Measurements from ENCODE around the gene MRPL51. TPM values are rescaled to one million over a fixed set of nuclear protein-coding genes. Genes with fewer than 3 reads are reported as not detected.

MRPL51 gene
- total and polyA plus RNA-seq, 2 donors (not counting 1 experiment from before 2014, with no cell fraction given), result 18.6 to 72.6 TPM

GRCh38 chr12:6470375-6471163 lies 22.5 kb downstream of the MRPL51 start, which contains the start of gene VAMP1:
Gene VAMP1, minus strand, starts transcription at chr12:6470677. Its CDS starts 146 bp downstream, at chr12:6470531.
- Histone ChIP-seq H3K9me3 (ENCODE audit: control extremely low read depth in 1 of 3, control insufficient read depth in 2 of 3, insufficient read depth in 1 of 3, low read length in 2 of 3) (no peaks in the 10 kb centered on the region), H4K20me1 (ENCODE audit: control insufficient read depth, insufficient read depth, low read length, poor library complexity, severe bottlenecking) (peaks cover 19% of the 10 kb centered on the region), H3K79me2 (ENCODE audit: control insufficient read depth, insufficient read depth, low read length) (peaks cover 43% of the 10 kb centered on the region), H3K4me1 (ENCODE audit: control insufficient read depth in 2 of 2, insufficient read depth in 2 of 2, low read length in 2 of 2) (peaks cover 28 to 45% of the 10 kb centered on the region in 2 donors), H2AFZ (ENCODE audit: insufficient read depth, low read depth, low read length, poor library complexity, severe bottlenecking) (peak within 1 kb of the TSS; percentile 94), H3K4me2 (replicated peaks; ENCODE audit: low read depth, low read length, poor library complexity, severe bottlenecking) (peak within 1 kb of the TSS; percentile 89), H3K27ac (ENCODE audit: low read length in 2 of 2) (peak within 1 kb of the TSS; percentile 75 to 82), H3K27me3 (replicated peaks in 1 of 4; ENCODE audit: control extremely low read depth in 1 of 4, control insufficient read depth in 3 of 4, insufficient read depth in 4 of 4, low read length in 3 of 4) (no peaks in the 10 kb centered on the region), H3K9ac (ENCODE audit: low read length) (peak within 1 kb of the TSS; percentile 82), H3K36me3 (replicated peaks in 1 of 2; ENCODE audit: control extremely low read depth in 1 of 2, control insufficient read depth in 1 of 2, extremely low read depth in 1 of 2, insufficient read depth in 2 of 2, low read length in 1 of 2) (peaks cover 0 to 11% of the 10 kb centered on the region in 2 experiments), H3K4me3 (ENCODE audit: control extremely low read depth in 1 of 5, extremely low read depth in 1 of 5, insufficient read depth in 1 of 5, low read depth in 2 of 5, low read length in 4 of 5) (peak within 1 kb of the TSS; percentile 54 to 82 (median 75))
- H3K27ac Mint-ChIP-seq, result peak within 1 kb of the TSS; percentile 97
- intact Hi-C loops (cut with micrococcal nuclease), result loop anchor here (1.0 kb wide), 4 partner anchors 8 to 98 kb away; partner anchors contain the start of genes GAPDH, MRPL51 and NOP2
- DNase-seq (peak; percentile 97), ATAC-seq (ENCODE audit: low read depth) (peak; percentile 92)
- ChIA-PET POLR2A (interaction anchor here (0.5 to 3.6 kb wide), 25 partner anchors 9 to 382 kb away, joined by 3 to 46 read pairs (median 6); partner anchors contain the start of genes CD27, COPS7A, GAPDH and MRPL51), CTCF (interaction anchor here (0.7 to 6.0 kb wide), 17 partner anchors 9 to 186 kb away, joined by 3 to 67 read pairs (median 4); partner anchors contain the start of genes CD27 and MRPL51)
- TF ChIP-seq CTCF (IDR thresholded peaks at IDR 0.05), result no peak
- TF ChIP-seq EZH2 (IDR thresholded peaks at IDR 0.05; ENCODE audit: borderline replicate concordance, insufficient read depth, low read depth, low read length, poor library complexity, severe bottlenecking), result no peak
- H3K4me1 Mint-ChIP-seq, result peaks cover 49% of the 10 kb centered on the region
- H3K9me3 Mint-ChIP-seq (ENCODE audit: insufficient read depth), result no peaks in the 10 kb centered on the region
- WGBS (ENCODE audit: insufficient coverage), result under 1% methylated on average over 69 of the region's 69 CpGs
- no peaks in the 10 kb centered on the region for H3K27me3 Mint-ChIP-seq
- peak within 1 kb of the TSS; percentile 90 for H3K4me3 Mint-ChIP-seq
